ENCODE data around the gene NEXMIF.
A peak's percentile ranks its signal among the peaks of the same experiment; 100 is the strongest.
"Not testable (repeated sequence)": the region's sequence is repeated elsewhere in the genome, so short reads cannot be mapped to it uniquely, and the experiment has no call there.

Gene NEXMIF

GRCh38 chrX:74925225-74926088 lies at the start of gene NEXMIF:
Gene NEXMIF, minus strand, starts transcription at chrX:74925452.
- DNase-seq = peak; percentile 55

- DNase-seq = not testable (repeated sequence)
These were observed 36.7 kb upstream of the NEXMIF start for GRCh38 chrX:74961962-74962361.

GRCh38 chrX:74949717-74950116 lies 24.5 kb upstream of the NEXMIF start:
- no peak for DNase-seq

- DNase-seq = no peak
These were observed 15.2 kb upstream of the NEXMIF start for GRCh38 chrX:74940414-74940813.

GRCh38 chrX:74931214-74931613 lies 6.0 kb upstream of the NEXMIF start:
- no peak for DNase-seq

- DNase-seq = peak; percentile 41
These were observed 615 bp downstream of the NEXMIF start for GRCh38 chrX:74924449-74925224.

- no peak for DNase-seq
These were observed 1.3 kb downstream of the NEXMIF start for GRCh38 chrX:74923942-74924448.

GRCh38 chrX:74922922-74923543 lies 2.2 kb downstream of the NEXMIF start:
- no peak for DNase-seq

GRCh38 chrX:74911494-74911893 lies 13.8 kb downstream of the NEXMIF start:
- no peak for DNase-seq

- no peak for DNase-seq
These were observed 18.8 kb downstream of the NEXMIF start for GRCh38 chrX:74906417-74906816.

GRCh38 chrX:74902806-74903205 lies 22.4 kb downstream of the NEXMIF start:
- no peak for DNase-seq

- DNase-seq = no peak
These were observed 32.7 kb downstream of the NEXMIF start for GRCh38 chrX:74892561-74892960.

- DNase-seq = no peak
These were observed 34.4 kb downstream of the NEXMIF start for GRCh38 chrX:74890676-74891430.

- DNase-seq = not testable (repeated sequence)
These were observed 42.9 kb downstream of the NEXMIF start for GRCh38 chrX:74882383-74882782.

- no peak for DNase-seq
These were observed 59.5 kb downstream of the NEXMIF start for GRCh38 chrX:74865725-74866124.

- DNase-seq = no peak
These were observed 72.0 kb downstream of the NEXMIF start for GRCh38 chrX:74853255-74853654.

GRCh38 chrX:74835566-74835965 lies 89.7 kb downstream of the NEXMIF start:
- DNase-seq = no peak

GRCh38 chrX:74819797-74820196 lies 105.5 kb downstream of the NEXMIF start:
- not testable (repeated sequence) for DNase-seq

- DNase-seq = no peak
These were observed 110.6 kb downstream of the NEXMIF start for GRCh38 chrX:74814681-74815080.

- DNase-seq = no peak
These were observed 120.7 kb downstream of the NEXMIF start for GRCh38 chrX:74804574-74804973.

- no peak for DNase-seq
These were observed 125.2 kb downstream of the NEXMIF start for GRCh38 chrX:74800062-74800461.

GRCh38 chrX:74797338-74797887 lies 127.8 kb downstream of the NEXMIF start:
- no peak for DNase-seq
